CD14-positive monocyte (primary cell): ENCODE results near the gene COL13A1. TPM values are rescaled to one million over a fixed set of nuclear protein-coding genes. Genes with fewer than 3 reads are reported as not detected.

Source experiments
- DNase-seq, 3 donors: peaks; one replicate each; pipeline ENCODE4 v3.0.0-alpha.2; 2011 to 2022
- H2AFZ ChIP-seq: 2 replicates; pipeline ENCODE4 v1.6.0; 2012; ENCODE audit warnings: mild to moderate bottlenecking, low read depth, low read length, inconsistent platforms; ENCODE audit not compliant: insufficient read depth, poor library complexity, severe bottlenecking
- H3K27ac ChIP-seq, 2 donors: 1 replicate in 1 of 2; 2 replicates in 1 of 2; pipeline ENCODE4 v1.5.1; 2012 to 2013; ENCODE audit warnings: low read length in 2 of 2, control low read depth in 1 of 2, inconsistent platforms in 1 of 2, low read depth in 1 of 2, mild to moderate bottlenecking in 1 of 2
- H3K27me3 ChIP-seq, 2 donors: one replicate each; pipeline versions ENCODE4 v1.6.0 to v1.6.1; 2011 to 2013; ENCODE audit warnings: low read length in 2 of 2; ENCODE audit not compliant: control insufficient read depth in 2 of 2, insufficient read depth in 2 of 2
- H3K36me3 ChIP-seq, 2 donors: replicated peaks in 1 of 2; 1 replicate in 1 of 2; 2 replicates in 1 of 2; pipeline versions ENCODE4 v1.5.1 to v1.6.1; 2012 to 2013; ENCODE audit warnings: low read length in 2 of 2, control low read depth in 1 of 2, inconsistent platforms in 1 of 2, mild to moderate bottlenecking in 1 of 2; ENCODE audit not compliant: insufficient read depth in 2 of 2, control insufficient read depth in 1 of 2
- H3K4me1 ChIP-seq, 2 donors: 1 replicate in 1 of 2; 2 replicates in 1 of 2; pipeline versions ENCODE4 v1.5.1 to v1.6.1; 2012 to 2013; ENCODE audit warnings: low read length in 2 of 2, control low read depth in 1 of 2, inconsistent platforms in 1 of 2, mild to moderate bottlenecking in 1 of 2, moderate library complexity in 1 of 2; ENCODE audit not compliant: insufficient read depth in 2 of 2, control insufficient read depth in 1 of 2
- H3K4me2 ChIP-seq: replicated peaks from 2 replicates; pipeline ENCODE3; 2012; ENCODE audit warnings: low read length, moderate library complexity, mild to moderate bottlenecking; ENCODE audit not compliant: poor library complexity, severe bottlenecking; ENCODE audit errors: extremely low read depth
- H3K4me3 ChIP-seq, 3 experiments: fragments of 200-600 bp in 1 of 3; sonication (generic) in 1 of 3; replicated peaks in 1 of 3; 1 replicate in 2 of 3; 2 replicates in 1 of 3; pipeline ENCODE4 v1.5.1; 2011 to 2013; ENCODE audit warnings: low read length in 3 of 3, mild to moderate bottlenecking in 3 of 3, control low read depth in 2 of 3, low read depth in 2 of 3, inconsistent platforms in 1 of 3, moderate library complexity in 1 of 3
- H3K79me2 ChIP-seq: 2 replicates; pipeline ENCODE4 v1.6.0; 2012; ENCODE audit warnings: mild to moderate bottlenecking, control low read depth, inconsistent platforms, low read length, moderate library complexity; ENCODE audit not compliant: insufficient read depth
- H3K9ac ChIP-seq: 2 replicates; pipeline ENCODE4 v1.6.0; 2017; ENCODE audit warnings: low read length, mild to moderate bottlenecking; ENCODE audit not compliant: insufficient read depth, poor library complexity, severe bottlenecking
- H3K9me3 ChIP-seq, 2 donors: replicated peaks in 1 of 2; 1 replicate in 1 of 2; 2 replicates in 1 of 2; pipeline versions ENCODE4 v1.5.1 to v1.6.1; 2012 to 2013; ENCODE audit warnings: low read length in 2 of 2, control low read depth in 1 of 2; ENCODE audit not compliant: control insufficient read depth in 1 of 2, insufficient read depth in 1 of 2
- H4K20me1 ChIP-seq: 2 replicates; pipeline ENCODE4 v1.6.0; 2012; ENCODE audit warnings: mild to moderate bottlenecking, low read length, control low read depth, moderate library complexity; ENCODE audit not compliant: insufficient read depth
- H3K27ac Mint-ChIP-seq, 7 donors: one replicate each; pipeline ENCODE4 v1.8.0; 2020; ENCODE audit warnings: mild to moderate bottlenecking in 7 of 7, mixed read lengths in 7 of 7, moderate library complexity in 6 of 7, inconsistent platforms in 2 of 7
- H3K27me3 Mint-ChIP-seq, 3 donors: one replicate each; pipeline ENCODE4 v1.8.0; 2021 to 2022; ENCODE audit warnings: low read depth in 3 of 3, mild to moderate bottlenecking in 3 of 3, mixed read lengths in 3 of 3, moderate library complexity in 3 of 3, inconsistent platforms in 1 of 3
- H3K36me3 Mint-ChIP-seq, 2 donors: one replicate each; pipeline ENCODE4 v1.8.0; 2020; ENCODE audit warnings: mixed read lengths in 2 of 2, inconsistent platforms in 1 of 2, mild to moderate bottlenecking in 1 of 2
- H3K4me1 Mint-ChIP-seq: one replicate; pipeline ENCODE4 v1.8.0; 2020; ENCODE audit warnings: mild to moderate bottlenecking, mixed read lengths
- H3K4me3 Mint-ChIP-seq, 2 donors: one replicate each; pipeline ENCODE4 v1.8.0; 2020; ENCODE audit warnings: mild to moderate bottlenecking in 2 of 2, mixed read lengths in 2 of 2, moderate library complexity in 1 of 2
- H3K9me3 Mint-ChIP-seq, 7 donors: one replicate each; pipeline ENCODE4 v1.8.0; 2020 to 2022; ENCODE audit warnings: mixed read lengths in 7 of 7, mild to moderate bottlenecking in 6 of 7, moderate library complexity in 6 of 7, inconsistent platforms in 2 of 7
- CTCF ChIP-seq: fragments of 200-600 bp; IDR thresholded peaks from one replicate; pipeline ENCODE4 v1.8.0; 2022; ENCODE audit warnings: antibody characterized with exemption, mild to moderate bottlenecking
- WGBS: methylation state at CpG from one replicate; pipeline ENCODE4 v1.1.5; 2013; ENCODE audit warnings: missing lambda C conversion rate; ENCODE audit not compliant: insufficient coverage; 5-methylcytosine and 5-hydroxymethylcytosine counted together
- intact Hi-C, 2 donors: fragments of 100-400 bp; cut with micrococcal nuclease; formaldehyde crosslinking; loops; one replicate each; pipeline versions ENCODE4 v1.15.0 to v1.15.1; 2023
- polyA plus RNA-seq, 3 donors: library from polyadenylated mRNA; depleted of rRNA in 1 of 3; unstranded in 2 of 3; stranded (reverse) in 1 of 3; fragments of 300-500 nt in 2 of 3; fragments of >200 nt in 1 of 3; fragmentation: Illumina TruSeq in 2 of 3; gene quantifications; 1 replicate in 2 of 3; 2 replicates in 1 of 3; pipeline ENCODE4 v1.2.3, GENCODE V29; 2012 to 2021

The COL13A1 gene
- polyA plus RNA-seq, 3 donors, result not detected

DNA sequence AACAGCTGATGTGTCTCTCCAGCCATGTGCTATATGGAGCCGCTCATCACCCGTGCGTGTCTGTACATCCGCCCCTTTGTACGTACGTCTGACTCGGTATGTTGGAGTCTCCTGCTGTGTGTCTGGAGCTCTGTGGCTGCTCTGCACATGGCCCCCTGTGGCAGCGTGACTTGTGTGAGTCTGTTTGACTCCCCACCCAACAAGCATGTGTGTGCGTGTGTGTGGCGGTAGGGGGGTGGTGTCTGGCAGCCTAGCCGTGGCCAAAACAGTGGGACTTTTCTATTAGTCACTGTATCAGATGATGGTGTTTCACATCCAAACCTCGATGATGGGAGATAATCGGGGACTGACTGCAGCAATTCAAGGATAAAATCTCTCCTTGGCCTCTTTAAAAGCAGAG lies 94.1 kb downstream of the COL13A1 start:
- Mint-ChIP-seq H3K4me3 (no peak overlapping the region), H3K36me3 (no peaks in the 10 kb centered on the region), H3K4me1 (no peaks in the 10 kb centered on the region), H3K27ac (no peak overlapping the region), H3K9me3 (no peaks in the 10 kb centered on the region), H3K27me3 (peaks cover 5 to 8% (median 8%) of the 10 kb centered on the region in 3 donors)
- Histone ChIP-seq H3K4me1 (no peaks in the 10 kb centered on the region), H2AFZ (no peak overlapping the region), H3K4me3 (no peak overlapping the region), H3K79me2 (no peaks in the 10 kb centered on the region), H3K4me2 (no peak overlapping the region), H3K27ac (no peak overlapping the region), H3K36me3 (no peaks in the 10 kb centered on the region), H3K27me3 (no peaks in the 10 kb centered on the region), H3K9ac (no peak overlapping the region), H4K20me1 (no peaks in the 10 kb centered on the region), H3K9me3 (no peaks in the 10 kb centered on the region)
- intact Hi-C loops, result no loop called here
- no peak for TF ChIP-seq CTCF
- WGBS, result 88% methylated on average over 8 of the region's 13 CpGs
- DNase-seq, result no peak

DNA sequence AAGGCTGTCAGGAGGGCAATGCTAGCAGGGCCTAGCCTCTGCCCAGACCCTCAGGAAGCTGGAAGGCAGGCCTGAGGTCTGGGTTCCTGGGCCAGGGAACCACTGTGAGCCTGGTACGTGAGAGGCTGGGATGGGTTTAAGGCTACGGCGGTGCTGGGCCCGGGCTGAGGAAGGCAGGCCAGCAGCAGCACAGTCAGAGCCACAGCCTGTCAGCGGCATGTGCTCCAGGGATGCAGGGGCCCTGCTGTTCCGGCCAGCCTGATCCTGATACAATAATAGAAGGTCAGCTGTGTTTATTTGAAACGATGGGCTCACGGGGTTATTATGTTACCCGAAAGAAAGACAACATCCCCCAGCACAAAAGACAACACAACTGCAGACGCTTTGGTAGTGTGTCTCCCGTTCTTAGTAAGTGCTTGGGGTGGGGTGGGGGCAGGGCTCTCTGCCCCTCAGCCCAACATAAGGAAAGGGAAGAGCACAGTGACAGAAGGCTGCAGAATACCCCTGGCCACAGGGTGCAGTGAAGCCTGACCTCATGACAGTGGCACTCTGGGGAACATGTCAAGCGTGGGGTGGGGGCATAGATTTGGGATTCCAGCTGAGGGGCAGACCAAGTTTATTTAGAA lies 95.0 kb downstream of the COL13A1 start:
- Mint-ChIP-seq H3K4me3 (no peak overlapping the region), H3K36me3 (no peaks in the 10 kb centered on the region), H3K27ac (no peak overlapping the region), H3K27me3 (peaks cover 5 to 6% (median 6%) of the 10 kb centered on the region in 3 donors), H3K4me1 (no peaks in the 10 kb centered on the region), H3K9me3 (no peaks in the 10 kb centered on the region)
- Histone ChIP-seq H3K9me3 (no peaks in the 10 kb centered on the region), H3K9ac (no peak overlapping the region), H3K4me1 (no peaks in the 10 kb centered on the region), H3K27ac (no peak overlapping the region), H4K20me1 (no peaks in the 10 kb centered on the region), H3K79me2 (no peaks in the 10 kb centered on the region), H3K4me3 (no peak overlapping the region), H2AFZ (no peak overlapping the region), H3K27me3 (no peaks in the 10 kb centered on the region), H3K36me3 (no peaks in the 10 kb centered on the region), H3K4me2 (no peak overlapping the region)
- no peak for TF ChIP-seq CTCF
- intact Hi-C loops, result no loop called here
- WGBS, result 97% methylated on average over 6 of the region's 12 CpGs
- DNase-seq, result no peak
